ENCODE results near the gene ULK3. TPM values are rescaled to one million over a fixed set of nuclear protein-coding genes. Genes with fewer than 3 reads are reported as not detected.

ULK3 gene
- total RNA-seq, 6 experiments from 2014 or later = 12.5 to 18.9 (median 16.1) TPM

GRCh38 chr15:74795966-74796625, 46.9 kb downstream of the ULK3 start:
- H3K27ac Mint-ChIP-seq = no peak overlapping the region
- H3K36me3 Mint-ChIP-seq (ENCODE audit: low read depth) = no peaks in the 10 kb centered on the region
- TF ChIP-seq, protein P1, sequence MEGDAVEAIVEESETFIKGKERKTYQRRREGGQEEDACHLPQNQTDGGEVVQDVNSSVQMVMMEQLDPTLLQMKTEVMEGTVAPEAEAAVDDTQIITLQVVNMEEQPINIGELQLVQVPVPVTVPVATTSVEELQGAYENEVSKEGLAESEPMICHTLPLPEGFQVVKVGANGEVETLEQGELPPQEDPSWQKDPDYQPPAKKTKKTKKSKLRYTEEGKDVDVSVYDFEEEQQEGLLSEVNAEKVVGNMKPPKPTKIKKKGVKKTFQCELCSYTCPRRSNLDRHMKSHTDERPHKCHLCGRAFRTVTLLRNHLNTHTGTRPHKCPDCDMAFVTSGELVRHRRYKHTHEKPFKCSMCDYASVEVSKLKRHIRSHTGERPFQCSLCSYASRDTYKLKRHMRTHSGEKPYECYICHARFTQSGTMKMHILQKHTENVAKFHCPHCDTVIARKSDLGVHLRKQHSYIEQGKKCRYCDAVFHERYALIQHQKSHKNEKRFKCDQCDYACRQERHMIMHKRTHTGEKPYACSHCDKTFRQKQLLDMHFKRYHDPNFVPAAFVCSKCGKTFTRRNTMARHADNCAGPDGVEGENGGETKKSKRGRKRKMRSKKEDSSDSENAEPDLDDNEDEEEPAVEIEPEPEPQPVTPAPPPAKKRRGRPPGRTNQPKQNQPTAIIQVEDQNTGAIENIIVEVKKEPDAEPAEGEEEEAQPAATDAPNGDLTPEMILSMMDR (IDR thresholded peaks at IDR 0.05) = no peak
- no peaks in the 10 kb centered on the region for H3K9me3 Mint-ChIP-seq
- no peak overlapping the region for H3K4me3 Mint-ChIP-seq
- DNase-seq = no peak
- H3K27me3 Mint-ChIP-seq (ENCODE audit: insufficient read depth) = peaks cover 2% of the 10 kb centered on the region
- peaks cover 13% of the 10 kb centered on the region for H3K4me1 Mint-ChIP-seq (ENCODE audit: low read depth)

GRCh38 chr15:74794970-74795349, 48.0 kb downstream of the ULK3 start:
- no peak overlapping the region; the same call in 1 of the 2 replicates for H3K27ac Mint-ChIP-seq
- DNase-seq = no peak

DNA sequence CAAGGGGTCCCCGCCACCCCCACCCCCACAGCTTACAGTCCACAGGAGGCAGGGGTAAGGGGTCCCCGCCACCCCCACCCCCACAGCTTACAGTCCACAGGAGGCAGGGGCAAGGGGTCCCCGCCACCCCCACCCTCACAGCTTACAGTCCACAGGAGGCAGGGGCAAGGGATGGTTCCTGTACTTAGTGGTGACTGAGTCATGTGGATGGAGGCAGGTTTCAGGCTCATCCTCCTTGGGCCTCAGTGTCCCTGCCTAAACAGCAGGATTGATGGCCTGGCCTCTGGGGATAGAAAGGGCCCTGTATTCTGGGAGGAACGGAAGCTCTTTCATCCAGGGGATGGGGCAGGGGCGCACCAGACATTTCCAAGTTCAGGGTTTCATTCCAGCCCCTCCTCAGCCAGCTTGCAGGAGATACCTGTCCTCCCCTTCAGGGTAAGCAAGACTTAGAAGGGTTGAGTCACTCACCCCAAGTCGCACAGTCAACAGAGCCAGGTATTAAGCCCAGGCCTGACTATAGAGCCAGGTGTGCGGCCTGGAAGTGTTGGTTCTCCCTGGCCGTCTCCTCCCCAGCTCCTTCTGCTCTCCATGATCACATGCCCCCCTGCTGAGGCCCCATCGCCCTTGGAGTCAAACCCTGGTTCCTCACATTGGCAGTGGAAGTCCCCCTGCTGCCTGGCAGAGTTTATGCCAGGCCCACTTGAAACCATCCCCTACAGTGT, 48.5 kb downstream of the ULK3 start:
- H3K27me3 Mint-ChIP-seq (ENCODE audit: insufficient read depth) = peaks cover 2% of the 10 kb centered on the region
- H3K27ac Mint-ChIP-seq = no peak overlapping the region; the same call in 1 of the 2 replicates
- H3K9me3 Mint-ChIP-seq = no peaks in the 10 kb centered on the region
- H3K4me3 Mint-ChIP-seq = no peak overlapping the region
- H3K4me1 Mint-ChIP-seq (ENCODE audit: low read depth) = peaks cover 29% of the 10 kb centered on the region
- H3K36me3 Mint-ChIP-seq (ENCODE audit: low read depth) = no peaks in the 10 kb centered on the region
- DNase-seq = no peak
- TF ChIP-seq, protein P1 (IDR thresholded peaks at IDR 0.05) = no peak

More at GRCh38 chr15:74794970-74795349, 48.0 kb downstream of the ULK3 start:
- TF ChIP-seq, protein P1 (IDR thresholded peaks at IDR 0.05) = no peak
- no peaks in the 10 kb centered on the region for H3K36me3 Mint-ChIP-seq (ENCODE audit: low read depth)
- H3K4me1 Mint-ChIP-seq (ENCODE audit: low read depth) = peaks cover 24% of the 10 kb centered on the region
- H3K27me3 Mint-ChIP-seq (ENCODE audit: insufficient read depth) = peaks cover 2% of the 10 kb centered on the region
- H3K9me3 Mint-ChIP-seq = no peaks in the 10 kb centered on the region
- no peak overlapping the region for H3K4me3 Mint-ChIP-seq

DNA sequence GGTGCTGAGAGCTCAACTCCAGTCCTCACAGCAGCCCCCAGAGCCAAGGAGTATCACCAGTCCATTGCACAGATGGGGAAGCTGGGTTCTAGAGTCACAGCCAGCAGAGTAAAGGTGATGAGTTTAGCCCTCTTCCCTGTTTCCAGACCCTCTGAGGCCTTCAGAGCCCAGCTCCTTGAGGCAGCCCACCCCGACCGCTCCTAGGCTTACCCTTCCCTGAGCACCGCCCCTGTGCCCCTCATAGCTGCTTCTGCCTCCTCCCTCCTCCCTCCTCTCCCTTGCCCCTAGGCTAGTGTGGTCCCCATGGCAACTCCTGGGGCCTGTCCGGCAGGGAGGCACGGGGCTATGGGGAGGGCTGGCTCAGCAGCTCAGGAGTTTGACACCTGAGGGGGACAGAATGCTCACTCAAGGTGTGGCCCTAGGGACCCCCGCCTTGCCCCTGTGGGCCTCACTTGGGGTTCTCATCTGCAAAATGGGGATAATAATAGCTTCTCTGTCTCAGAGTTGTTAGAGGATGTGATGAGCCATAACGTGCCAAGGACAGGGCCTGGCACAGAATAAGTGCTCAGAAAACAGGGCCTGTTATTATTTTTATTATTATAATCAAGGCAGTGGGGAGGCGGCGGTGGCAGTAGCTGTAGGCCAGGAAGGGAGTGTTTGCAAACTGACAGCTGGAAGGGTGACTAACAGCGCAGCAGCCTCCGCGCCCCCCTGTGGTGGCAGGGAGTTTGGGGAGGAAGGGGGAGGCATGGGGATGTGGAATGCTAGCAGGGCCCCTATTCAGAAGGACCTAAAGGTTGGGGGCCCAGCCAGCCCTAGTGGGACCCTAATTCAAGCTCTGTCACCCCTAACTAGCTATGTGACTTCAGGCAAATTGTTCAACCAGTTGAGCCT, 49.6 kb downstream of the ULK3 start:
- H3K9me3 Mint-ChIP-seq = no peaks in the 10 kb centered on the region
- H3K27ac Mint-ChIP-seq = no peak overlapping the region
- peaks cover 4% of the 10 kb centered on the region for H3K27me3 Mint-ChIP-seq (ENCODE audit: insufficient read depth)
- no peak overlapping the region for H3K4me3 Mint-ChIP-seq
- H3K36me3 Mint-ChIP-seq (ENCODE audit: low read depth) = no peaks in the 10 kb centered on the region
- TF ChIP-seq, protein P1 (IDR thresholded peaks at IDR 0.05) = no peak
- no peak for DNase-seq
- H3K4me1 Mint-ChIP-seq (ENCODE audit: low read depth) = peaks cover 38% of the 10 kb centered on the region

- H3K4me3 Mint-ChIP-seq = no peak overlapping the region
- peaks cover 4% of the 10 kb centered on the region; the same call in 1 of the 2 replicates for H3K27me3 Mint-ChIP-seq (ENCODE audit: insufficient read depth)
- TF ChIP-seq, protein P1 (IDR thresholded peaks at IDR 0.05) = no peak
- peak overlapping the region; percentile 42 for H3K27ac Mint-ChIP-seq
- peaks cover 48% of the 10 kb centered on the region for H3K4me1 Mint-ChIP-seq (ENCODE audit: low read depth)
- DNase-seq = no peak
- no peaks in the 10 kb centered on the region for H3K9me3 Mint-ChIP-seq
- H3K36me3 Mint-ChIP-seq (ENCODE audit: low read depth) = no peaks in the 10 kb centered on the region
Observed at GRCh38 chr15:74792227-74793016, 50.5 kb downstream of the ULK3 start.

Data from HFFc6 (cell line).